Measurements from ENCODE around the gene KRT33B.

The KRT33B gene

GRCh38 chr17:41369713-41370112 is at the start of gene KRT33B:
TSS of gene KRT33B (minus strand) at chr17:41369813. CDS start at chr17:41369750, 63 bp downstream.
- no peaks in the 10 kb centered on the region for H3K36me3 ChIP-seq (ENCODE audit: control insufficient read depth in 5 of 5, insufficient read depth in 5 of 5, low read length in 5 of 5)

GRCh38 chr17:41418116-41418860 is 48.7 kb upstream of the KRT33B start:
- H3K27ac ChIP-seq (ENCODE audit: low read depth, low read length), result no peak overlapping the region
- no peaks in the 10 kb centered on the region for H3K9me3 ChIP-seq (ENCODE audit: control insufficient read depth in 5 of 5, low read length in 5 of 5)
- no peak overlapping the region for H3K9ac ChIP-seq (ENCODE audit: low read length in 5 of 5)
- no peaks in the 10 kb centered on the region for H3K4me1 ChIP-seq (ENCODE audit: control insufficient read depth in 5 of 5, insufficient read depth in 5 of 5, low read length in 5 of 5)
- no peak overlapping the region for H3K4me3 ChIP-seq (ENCODE audit: low read depth in 1 of 5, low read length in 5 of 5)
- no peaks in the 10 kb centered on the region for H3K36me3 ChIP-seq (ENCODE audit: control insufficient read depth in 5 of 5, insufficient read depth in 5 of 5, low read length in 5 of 5)
- peaks cover 0 to 8% (median 2%) of the 10 kb centered on the region in 5 donors for H3K27me3 ChIP-seq (ENCODE audit: control insufficient read depth in 5 of 5, insufficient read depth in 4 of 5, low read length in 5 of 5)

More at GRCh38 chr17:41369713-41370112, at the start of gene KRT33B:
- H3K9me3 ChIP-seq (ENCODE audit: control insufficient read depth in 5 of 5, low read length in 5 of 5), result peaks cover 0 to under 1% (median 0%) of the 10 kb centered on the region in 5 donors
- H3K4me3 ChIP-seq (ENCODE audit: low read depth in 1 of 5, low read length in 5 of 5), result no peak within 1 kb of the TSS
- H3K27me3 ChIP-seq (ENCODE audit: control insufficient read depth in 5 of 5, insufficient read depth in 4 of 5, low read length in 5 of 5), result peaks cover 0 to 3% (median 0%) of the 10 kb centered on the region in 5 donors
- H3K9ac ChIP-seq (ENCODE audit: low read length in 5 of 5), result no peak within 1 kb of the TSS
- H3K4me1 ChIP-seq (ENCODE audit: control insufficient read depth in 5 of 5, insufficient read depth in 5 of 5, low read length in 5 of 5), result no peaks in the 10 kb centered on the region
- H3K27ac ChIP-seq (ENCODE audit: low read depth, low read length), result no peak within 1 kb of the TSS

DNA sequence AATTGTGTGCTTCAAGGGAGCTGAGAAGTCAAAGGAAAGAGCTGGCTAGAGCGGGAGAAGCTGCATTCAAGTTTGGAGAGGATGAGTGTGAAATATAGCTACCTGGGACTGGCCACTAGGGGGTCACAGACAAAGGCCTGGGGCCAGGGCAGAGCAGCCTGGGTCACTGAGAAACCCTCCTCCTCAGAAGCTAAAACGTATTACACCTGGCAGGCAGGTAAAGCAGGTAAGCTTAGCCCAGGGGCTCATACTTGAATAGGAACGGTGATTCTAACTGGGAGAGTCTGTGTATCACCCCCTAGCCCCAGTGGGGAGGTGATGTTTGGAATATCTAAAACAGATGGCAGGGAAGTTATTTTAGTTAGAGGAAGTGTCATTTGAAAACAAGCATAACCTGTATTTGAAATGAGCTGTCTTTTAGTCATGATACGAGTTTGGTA is 48.0 kb upstream of the KRT33B start:
- Histone ChIP-seq H3K4me1 (ENCODE audit: control insufficient read depth in 5 of 5, insufficient read depth in 5 of 5, low read length in 5 of 5) (no peaks in the 10 kb centered on the region), H3K36me3 (ENCODE audit: control insufficient read depth in 5 of 5, insufficient read depth in 5 of 5, low read length in 5 of 5) (no peaks in the 10 kb centered on the region), H3K9me3 (ENCODE audit: control insufficient read depth in 5 of 5, low read length in 5 of 5) (no peaks in the 10 kb centered on the region), H3K9ac (ENCODE audit: low read length in 5 of 5) (no peak overlapping the region), H3K27me3 (ENCODE audit: control insufficient read depth in 5 of 5, insufficient read depth in 4 of 5, low read length in 5 of 5) (peaks cover 0 to 8% (median 2%) of the 10 kb centered on the region in 5 donors), H3K4me3 (ENCODE audit: low read depth in 1 of 5, low read length in 5 of 5) (no peak overlapping the region), H3K27ac (ENCODE audit: low read depth, low read length) (no peak overlapping the region)

DNA sequence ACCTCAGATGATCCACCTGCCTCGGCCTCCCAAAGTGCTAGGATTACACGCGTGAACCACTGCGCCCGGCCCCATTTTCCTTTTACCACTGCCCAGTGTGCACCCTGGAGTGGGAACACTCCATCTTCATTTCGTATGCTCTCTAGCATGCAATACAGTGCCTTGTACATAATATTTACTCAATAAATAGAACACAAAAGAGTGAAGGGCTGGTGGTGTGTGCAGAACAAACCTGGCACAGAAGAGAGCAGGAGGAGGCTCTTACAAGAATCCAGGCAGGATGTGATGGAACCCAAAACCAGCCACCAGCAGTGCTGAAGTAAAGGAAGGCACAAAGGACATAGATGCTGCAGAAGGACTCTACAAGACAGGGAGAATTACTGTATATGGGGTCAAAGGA is 47.5 kb upstream of the KRT33B start:
- Histone ChIP-seq H3K36me3 (ENCODE audit: control insufficient read depth in 5 of 5, insufficient read depth in 5 of 5, low read length in 5 of 5) (no peaks in the 10 kb centered on the region), H3K27ac (ENCODE audit: low read depth, low read length) (no peak overlapping the region), H3K9ac (ENCODE audit: low read length in 5 of 5) (no peak overlapping the region), H3K4me1 (ENCODE audit: control insufficient read depth in 5 of 5, insufficient read depth in 5 of 5, low read length in 5 of 5) (no peaks in the 10 kb centered on the region), H3K4me3 (ENCODE audit: low read depth in 1 of 5, low read length in 5 of 5) (no peak overlapping the region), H3K27me3 (ENCODE audit: control insufficient read depth in 5 of 5, insufficient read depth in 4 of 5, low read length in 5 of 5) (peaks cover 0 to 4% (median 1%) of the 10 kb centered on the region in 5 donors), H3K9me3 (ENCODE audit: control insufficient read depth in 5 of 5, low read length in 5 of 5) (no peaks in the 10 kb centered on the region)

GRCh38 chr17:41416479-41416878 is 46.9 kb upstream of the KRT33B start:
- Histone ChIP-seq H3K36me3 (ENCODE audit: control insufficient read depth in 5 of 5, insufficient read depth in 5 of 5, low read length in 5 of 5) (no peaks in the 10 kb centered on the region), H3K27ac (ENCODE audit: low read depth, low read length) (no peak overlapping the region), H3K9me3 (ENCODE audit: control insufficient read depth in 5 of 5, low read length in 5 of 5) (no peaks in the 10 kb centered on the region), H3K9ac (ENCODE audit: low read length in 5 of 5) (no peak overlapping the region), H3K4me3 (ENCODE audit: low read depth in 1 of 5, low read length in 5 of 5) (no peak overlapping the region), H3K4me1 (ENCODE audit: control insufficient read depth in 5 of 5, insufficient read depth in 5 of 5, low read length in 5 of 5) (no peaks in the 10 kb centered on the region), H3K27me3 (ENCODE audit: control insufficient read depth in 5 of 5, insufficient read depth in 4 of 5, low read length in 5 of 5) (peaks cover 0 to 2% (median 0%) of the 10 kb centered on the region in 5 donors)

- Histone ChIP-seq H3K9ac (ENCODE audit: low read length in 5 of 5) (no peak overlapping the region), H3K4me3 (ENCODE audit: low read depth in 1 of 5, low read length in 5 of 5) (no peak overlapping the region), H3K4me1 (ENCODE audit: control insufficient read depth in 5 of 5, insufficient read depth in 5 of 5, low read length in 5 of 5) (no peaks in the 10 kb centered on the region), H3K27me3 (ENCODE audit: control insufficient read depth in 5 of 5, insufficient read depth in 4 of 5, low read length in 5 of 5) (peaks cover 0 to 2% (median 0%) of the 10 kb centered on the region in 5 donors), H3K36me3 (ENCODE audit: control insufficient read depth in 5 of 5, insufficient read depth in 5 of 5, low read length in 5 of 5) (no peaks in the 10 kb centered on the region), H3K27ac (ENCODE audit: low read depth, low read length) (no peak overlapping the region), H3K9me3 (ENCODE audit: control insufficient read depth in 5 of 5, low read length in 5 of 5) (no peaks in the 10 kb centered on the region)
These were observed 46.3 kb upstream of the KRT33B start for GRCh38 chr17:41415833-41416335.

- Histone ChIP-seq H3K27ac (ENCODE audit: low read depth, low read length) (no peak overlapping the region), H3K9me3 (ENCODE audit: control insufficient read depth in 5 of 5, low read length in 5 of 5) (no peaks in the 10 kb centered on the region), H3K4me3 (ENCODE audit: low read depth in 1 of 5, low read length in 5 of 5) (no peak overlapping the region), H3K27me3 (ENCODE audit: control insufficient read depth in 5 of 5, insufficient read depth in 4 of 5, low read length in 5 of 5) (peaks cover 0 to 2% (median 0%) of the 10 kb centered on the region in 5 donors), H3K4me1 (ENCODE audit: control insufficient read depth in 5 of 5, insufficient read depth in 5 of 5, low read length in 5 of 5) (no peaks in the 10 kb centered on the region), H3K9ac (ENCODE audit: low read length in 5 of 5) (no peak overlapping the region), H3K36me3 (ENCODE audit: control insufficient read depth in 5 of 5, insufficient read depth in 5 of 5, low read length in 5 of 5) (no peaks in the 10 kb centered on the region)
These were observed 45.8 kb upstream of the KRT33B start for GRCh38 chr17:41415411-41415810.

DNA sequence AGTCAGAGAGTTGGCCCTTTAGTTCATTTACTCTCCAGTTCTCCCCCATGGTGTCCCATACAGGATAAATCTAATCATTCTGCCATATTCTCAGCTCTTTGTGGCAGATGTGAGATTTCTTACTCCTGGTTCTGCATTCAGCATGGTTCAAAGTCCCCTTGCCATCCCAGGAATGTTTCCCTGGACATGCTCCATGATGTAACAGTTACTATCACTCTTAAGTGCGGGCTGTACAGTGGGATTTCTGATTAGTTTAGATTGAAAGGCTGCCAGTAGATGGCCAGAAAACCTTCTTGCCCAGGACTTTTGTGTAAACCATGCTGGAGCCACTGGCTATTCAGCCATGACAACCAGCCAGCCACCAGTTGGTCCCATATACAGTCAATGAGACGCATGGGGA is 44.4 kb upstream of the KRT33B start:
- no peaks in the 10 kb centered on the region for H3K36me3 ChIP-seq (ENCODE audit: control insufficient read depth in 5 of 5, insufficient read depth in 5 of 5, low read length in 5 of 5)
- H3K27me3 ChIP-seq (ENCODE audit: control insufficient read depth in 5 of 5, insufficient read depth in 4 of 5, low read length in 5 of 5), result peaks cover 0 to 4% (median 0%) of the 10 kb centered on the region in 5 donors
- no peak overlapping the region for H3K4me3 ChIP-seq (ENCODE audit: low read depth in 1 of 5, low read length in 5 of 5)
- no peaks in the 10 kb centered on the region for H3K4me1 ChIP-seq (ENCODE audit: control insufficient read depth in 5 of 5, insufficient read depth in 5 of 5, low read length in 5 of 5)
- no peaks in the 10 kb centered on the region for H3K9me3 ChIP-seq (ENCODE audit: control insufficient read depth in 5 of 5, low read length in 5 of 5)
- H3K27ac ChIP-seq (ENCODE audit: low read depth, low read length), result no peak overlapping the region
- no peak overlapping the region for H3K9ac ChIP-seq (ENCODE audit: low read length in 5 of 5)

GRCh38 chr17:41413353-41413957 is 43.8 kb upstream of the KRT33B start:
- no peaks in the 10 kb centered on the region for H3K4me1 ChIP-seq (ENCODE audit: control insufficient read depth in 5 of 5, insufficient read depth in 5 of 5, low read length in 5 of 5)
- H3K36me3 ChIP-seq (ENCODE audit: control insufficient read depth in 5 of 5, insufficient read depth in 5 of 5, low read length in 5 of 5), result no peaks in the 10 kb centered on the region
- H3K9ac ChIP-seq (ENCODE audit: low read length in 5 of 5), result no peak overlapping the region
- H3K27me3 ChIP-seq (ENCODE audit: control insufficient read depth in 5 of 5, insufficient read depth in 4 of 5, low read length in 5 of 5), result peaks cover 0 to 5% (median 3%) of the 10 kb centered on the region in 5 donors
- H3K4me3 ChIP-seq (ENCODE audit: low read depth in 1 of 5, low read length in 5 of 5), result no peak overlapping the region
- H3K27ac ChIP-seq (ENCODE audit: low read depth, low read length), result no peak overlapping the region
- no peaks in the 10 kb centered on the region for H3K9me3 ChIP-seq (ENCODE audit: control insufficient read depth in 5 of 5, low read length in 5 of 5)

Data from subcutaneous abdominal adipose tissue (tissue), 5 donors.